Measurements from ENCODE around the gene SDK1.

- TF ChIP-seq CTCF (IDR thresholded peaks at IDR 0.05) (no peak), POLR2AphosphoS5 (IDR thresholded peaks at IDR 0.05; ENCODE audit: insufficient read depth in 1 of 2, low read depth in 1 of 2) (peak in 1 of 2 donors; percentile 45), POLR2A (IDR thresholded peaks at IDR 0.05) (no peak)
Measured at GRCh38 chr7:3955751-3956696, 655.0 kb downstream of the SDK1 start.

All from vagina (tissue), 2 donors.